ENCODE data around the gene HSP90AB1.
A peak's percentile ranks its signal among the peaks of the same experiment; 100 is the strongest.

The HSP90AB1 gene

GRCh38 chr6:44268095-44268628 lies 21.3 kb downstream of the HSP90AB1 start:
- in situ Hi-C loops (cut with HindIII; ENCODE audit: low sequenced_read_pairs): no loop called here
- H3K4me3 ChIP-seq (ENCODE audit: low read depth, low read length): no peak overlapping the region
- peak; percentile 97 for TF ChIP-seq CTCF (IDR thresholded peaks at IDR 0.05; ENCODE audit: low read depth, low read length, missing control alignments)
- DNase-seq (ENCODE audit: low read depth): no peak

GRCh38 chr6:44269178-44269920 lies 22.4 kb downstream of the HSP90AB1 start:
- TF ChIP-seq CTCF (IDR thresholded peaks at IDR 0.05; ENCODE audit: low read depth, low read length, missing control alignments): no peak
- DNase-seq (ENCODE audit: low read depth): no peak
- H3K4me3 ChIP-seq (ENCODE audit: low read depth, low read length): no peak overlapping the region
- in situ Hi-C loops (cut with HindIII; ENCODE audit: low sequenced_read_pairs): no loop called here

GRCh38 chr6:44269921-44270525 lies 23.1 kb downstream of the HSP90AB1 start, which contains the start of gene TMEM151B:
TMEM151B (plus strand) TSS chr6:44270450; CDS start chr6:44270743, 293 bp downstream.
- in situ Hi-C loops (cut with HindIII; ENCODE audit: low sequenced_read_pairs): no loop called here
- DNase-seq (ENCODE audit: low read depth): no peak
- no peak for TF ChIP-seq CTCF (IDR thresholded peaks at IDR 0.05; ENCODE audit: low read depth, low read length, missing control alignments)
- H3K4me3 ChIP-seq (ENCODE audit: low read depth, low read length): peak within 1 kb of the TSS; percentile 17

- no peak for DNase-seq (ENCODE audit: low read depth)
- H3K4me3 ChIP-seq (ENCODE audit: low read depth, low read length): peak overlapping the region; percentile 17
- in situ Hi-C loops (cut with HindIII; ENCODE audit: low sequenced_read_pairs): no loop called here
- no peak for TF ChIP-seq CTCF (IDR thresholded peaks at IDR 0.05; ENCODE audit: low read depth, low read length, missing control alignments)
Measured at GRCh38 chr6:44270526-44271405, 23.9 kb downstream of the HSP90AB1 start.

- DNase-seq (ENCODE audit: low read depth): no peak
- in situ Hi-C loops (cut with HindIII; ENCODE audit: low sequenced_read_pairs): no loop called here
- no peak for TF ChIP-seq CTCF (IDR thresholded peaks at IDR 0.05; ENCODE audit: low read depth, low read length, missing control alignments)
- H3K4me3 ChIP-seq (ENCODE audit: low read depth, low read length): no peak overlapping the region
Measured at GRCh38 chr6:44271406-44271723, 24.5 kb downstream of the HSP90AB1 start.

- no peak for DNase-seq (ENCODE audit: low read depth)
- no peak for TF ChIP-seq CTCF (IDR thresholded peaks at IDR 0.05; ENCODE audit: low read depth, low read length, missing control alignments)
- in situ Hi-C loops (cut with HindIII; ENCODE audit: low sequenced_read_pairs): no loop called here
- no peak overlapping the region for H3K4me3 ChIP-seq (ENCODE audit: low read depth, low read length)
Measured at GRCh38 chr6:44271914-44272313, 25.0 kb downstream of the HSP90AB1 start.

Data from astrocyte of the cerebellum (primary cell).